ENCODE results near the gene SS18L1.

- TF ChIP-seq CTCF (IDR thresholded peaks at IDR 0.05), result no peak
- TF ChIP-seq POLR2AphosphoS5 (IDR thresholded peaks at IDR 0.05), result no peak
- TF ChIP-seq POLR2A (IDR thresholded peaks at IDR 0.05), result no peak
These were observed 30.6 kb downstream of the SS18L1 start for GRCh38 chr20:62174021-62174804.

Measured in upper lobe of left lung (tissue), 4 donors.